Right lobe of liver (tissue), 6 donors: Measurements from ENCODE around the gene FOXN1. TPM values are rescaled to one million over a fixed set of nuclear protein-coding genes. Genes with fewer than 3 reads are reported as not detected.

Experiments
- ATAC-seq, 4 donors: fragments of 200-7000 bp; cut with Tn5 transposase; one replicate each; pipeline ENCODE4 v1.9.1; 2020; ENCODE audit warnings: mild to moderate bottlenecking in 4 of 4, moderate library complexity in 4 of 4
- DNase-seq, 3 donors: peaks; one replicate each; pipeline ENCODE4 v3.0.0-alpha.2; 2020
- H3K27ac ChIP-seq, 3 donors: fragments of 200-600 bp; one replicate each; pipeline ENCODE4 v1.8.0; 2022
- H3K27me3 ChIP-seq, 2 donors: fragments of 200-600 bp; one replicate each; pipeline ENCODE4 v1.8.0; 2022
- H3K36me3 ChIP-seq, 4 donors: fragments of 200-600 bp; sonication (generic) in 1 of 4; one replicate each; pipeline versions ENCODE4 v1.5.1 to v1.8.0; 2017 to 2022; ENCODE audit warnings: control low read depth in 1 of 4
- H3K4me1 ChIP-seq, 4 donors: fragments of 200-600 bp; sonication (generic) in 1 of 4; one replicate each; pipeline versions ENCODE4 v1.5.1 to v1.8.0; 2017 to 2022; ENCODE audit warnings: control low read depth in 1 of 4
- H3K4me3 ChIP-seq, 3 donors: fragments of 200-600 bp; one replicate each; pipeline ENCODE4 v1.8.0; 2022
- H3K9me3 ChIP-seq, 4 donors: fragments of 200-600 bp; sonication (generic) in 1 of 4; one replicate each; pipeline versions ENCODE4 v1.5.1 to v1.8.0; 2017 to 2022; ENCODE audit warnings: control low read depth in 1 of 4
- CTCF ChIP-seq, 4 donors: fragments of 200-600 bp in 3 of 4; fragments of 450-650 bp in 1 of 4; IDR thresholded peaks; one replicate each; pipeline versions ENCODE4 v1.5.1 to v1.8.0; 2016 to 2022; ENCODE audit warnings: antibody characterized with exemption in 4 of 4, mild to moderate bottlenecking in 2 of 4
- POLR2A ChIP-seq: fragments of 450-650 bp; IDR thresholded peaks from one replicate; pipeline ENCODE4 v1.6.1; 2017; ENCODE audit warnings: antibody characterized with exemption, mild to moderate bottlenecking
- WGBS: methylation state at CpG from one replicate; pipeline ENCODE4 v1.1.6; 2018; ENCODE audit warnings: low coverage, low lambda C conversion rate; ENCODE audit not compliant: insufficient coverage; ENCODE audit errors: missing lambda C conversion rate; 5-methylcytosine and 5-hydroxymethylcytosine counted together
- intact Hi-C, 2 donors: fragments of 100-400 bp; cut with DNase I; formaldehyde crosslinking; loops; one replicate each; pipeline versions ENCODE4 v1.11.2 to v1.14.1; 2022
- total RNA-seq, 6 experiments: library from RNA; depleted of rRNA in 2 of 6; stranded (reverse); fragments of >200 nt in 2 of 6; fragmentation: NEBNext Ultra II Directional in 3 of 6; extraction: Animal tissue kit (Norgen Biotek cat#: 25700) in 3 of 6; gene quantifications; one replicate each; pipeline versions ENCODE4 v1.1.0 to v1.2.4, GENCODE V29; 2016 to 2023
- donor health status: DM: no; HTN: yes; CAD: no.
- donor health status: DM: no; HTN: no; CAD: no.
- donor health status: DM: no; HTN: no; CAD: no.
- donor health status: DM: no; HTN: yes; CAD: no.
- donor health status: DM: no; HTN: yes; CAD: no.

The FOXN1 gene
- total RNA-seq, 6 experiments from 2014 or later, result not detected

GRCh38 chr17:28563475-28563874, 57.3 kb downstream of the FOXN1 start:
- no peak overlapping the region for H3K27ac ChIP-seq
- TF ChIP-seq CTCF (IDR thresholded peaks at IDR 0.05) (no peak), POLR2A (no peak)
- no peaks in the 10 kb centered on the region for H3K4me1 ChIP-seq
- no peaks in the 10 kb centered on the region for H3K27me3 ChIP-seq
- WGBS, result no CpG with 5 or more reads among the region's 3 CpGs
- intact Hi-C loops, result no loop called here
- no peak overlapping the region for H3K4me3 ChIP-seq
- ATAC-seq, result peak in 3 of 4 donors; percentile 21 to 52 (median 31)
- DNase-seq, result no peak
- peaks cover 0 to 38% (median 9%) of the 10 kb centered on the region in 4 donors for H3K36me3 ChIP-seq
- no peaks in the 10 kb centered on the region for H3K9me3 ChIP-seq

GRCh38 chr17:28567604-28568003, 61.5 kb downstream of the FOXN1 start:
- H3K4me3 ChIP-seq, result no peak overlapping the region
- no peak overlapping the region for H3K27ac ChIP-seq
- peaks cover 0 to 21% (median 11%) of the 10 kb centered on the region in 4 donors for H3K4me1 ChIP-seq
- intact Hi-C loops, result no loop called here
- no peaks in the 10 kb centered on the region for H3K27me3 ChIP-seq
- no peak for DNase-seq
- no peak for ATAC-seq
- TF ChIP-seq POLR2A, result no peak
- no peaks in the 10 kb centered on the region for H3K9me3 ChIP-seq
- H3K36me3 ChIP-seq, result peaks cover 0 to 10% (median 3%) of the 10 kb centered on the region in 4 donors
- 69% methylated on average over 3 of the region's 3 CpGs for WGBS

- Histone ChIP-seq H3K4me1 (peaks cover 0 to 21% (median 11%) of the 10 kb centered on the region in 4 donors), H3K9me3 (no peaks in the 10 kb centered on the region), H3K4me3 (no peak overlapping the region), H3K27ac (no peak overlapping the region), H3K27me3 (no peaks in the 10 kb centered on the region), H3K36me3 (peaks cover 0 to 6% (median 0%) of the 10 kb centered on the region in 4 donors)
- DNase-seq, result no peak
- no peak for TF ChIP-seq CTCF (IDR thresholded peaks at IDR 0.05)
- TF ChIP-seq POLR2A, result no peak
- ATAC-seq, result no peak
- WGBS, result 100% methylated on average over 1 of the region's 1 CpG
- intact Hi-C loops, result no loop called here
Observed at GRCh38 chr17:28569446-28569845, 63.3 kb downstream of the FOXN1 start.

GRCh38 chr17:28570716-28571360, 64.7 kb downstream of the FOXN1 start:
- H3K27ac ChIP-seq, result peak overlapping the region; percentile 66 to 83 (median 70)
- H3K4me3 ChIP-seq, result peak overlapping the region; percentile 73 to 99 (median 98)
- H3K4me1 ChIP-seq, result peaks cover 0 to 24% (median 11%) of the 10 kb centered on the region in 4 donors
- DNase-seq (peak in 2 of 3 donors; percentile 65 to 68), ATAC-seq (peak; percentile 61 to 69 (median 64))
- intact Hi-C loops, result no loop called here
- WGBS, result 0% methylated on average over 7 of the region's 39 CpGs
- H3K27me3 ChIP-seq, result no peaks in the 10 kb centered on the region
- TF ChIP-seq CTCF (IDR thresholded peaks at IDR 0.05), result no peak
- no peaks in the 10 kb centered on the region for H3K9me3 ChIP-seq
- H3K36me3 ChIP-seq, result peaks cover 0 to 8% (median 0%) of the 10 kb centered on the region in 4 donors

GRCh38 chr17:28571361-28572122, 65.4 kb downstream of the FOXN1 start, which contains the start of gene PIGS:
Gene PIGS (minus strand): TSS chr17:28571524. CDS start chr17:28571496, 28 bp downstream.
- Histone ChIP-seq H3K27ac (peak within 1 kb of the TSS; percentile 66 to 83 (median 70)), H3K36me3 (peaks cover 0 to 8% (median 0%) of the 10 kb centered on the region in 4 donors), H3K27me3 (no peaks in the 10 kb centered on the region), H3K4me3 (peak within 1 kb of the TSS; percentile 73 to 99 (median 98)), H3K4me1 (peaks cover 0 to 27% (median 11%) of the 10 kb centered on the region in 4 donors), H3K9me3 (no peaks in the 10 kb centered on the region)
- intact Hi-C loops, result no loop called here
- peak; percentile 97 to 98 (median 97) for DNase-seq
- ATAC-seq, result peak; percentile 96 to 99 (median 98)
- WGBS, result 1% methylated on average over 24 of the region's 49 CpGs
- TF ChIP-seq CTCF (IDR thresholded peaks at IDR 0.05), result no peak
- peak; percentile 75 for TF ChIP-seq POLR2A
